ENCODE data around the gene CAMK4. TPM values are rescaled to one million over a fixed set of nuclear protein-coding genes. Genes with fewer than 3 reads are reported as not detected.

CAMK4 gene
- polyA plus RNA-seq, 4 donors, result 3.9 to 6.8 (median 6.0) TPM

GRCh38 chr5:111366388-111366787 is 142.2 kb downstream of the CAMK4 start:
- no peak for DNase-seq (ENCODE audit: low read depth in 4 of 4, low spot score in 3 of 4)

- DNase-seq (ENCODE audit: low read depth in 4 of 4, low spot score in 3 of 4), result no peak
Observed at GRCh38 chr5:111367115-111367514, 142.9 kb downstream of the CAMK4 start.

- DNase-seq (ENCODE audit: low read depth in 4 of 4, low spot score in 3 of 4), result no peak
Observed at GRCh38 chr5:111372799-111373198, 148.6 kb downstream of the CAMK4 start.

GRCh38 chr5:111374380-111374779 is 150.2 kb downstream of the CAMK4 start:
- DNase-seq (ENCODE audit: low read depth in 4 of 4, low spot score in 3 of 4), result no peak

- no peak for DNase-seq (ENCODE audit: low read depth in 4 of 4, low spot score in 3 of 4)
Observed at GRCh38 chr5:111375645-111376044, 151.5 kb downstream of the CAMK4 start.

- DNase-seq (ENCODE audit: low read depth in 4 of 4, low spot score in 3 of 4), result no peak
Observed at GRCh38 chr5:111377306-111377705, 153.1 kb downstream of the CAMK4 start.

- DNase-seq (ENCODE audit: low read depth in 4 of 4, low spot score in 3 of 4), result no peak
Observed at GRCh38 chr5:111379391-111379816, 155.2 kb downstream of the CAMK4 start.

GRCh38 chr5:111383288-111383970 is 159.2 kb downstream of the CAMK4 start:
- DNase-seq (ENCODE audit: low read depth in 4 of 4, low spot score in 3 of 4), result no peak

GRCh38 chr5:111384220-111384619 is 160.0 kb downstream of the CAMK4 start:
- no peak for DNase-seq (ENCODE audit: low read depth in 4 of 4, low spot score in 3 of 4)

- no peak for DNase-seq (ENCODE audit: low read depth in 4 of 4, low spot score in 3 of 4)
Observed at GRCh38 chr5:111385051-111385450, 160.9 kb downstream of the CAMK4 start.

- no peak for DNase-seq (ENCODE audit: low read depth in 4 of 4, low spot score in 3 of 4)
Observed at GRCh38 chr5:111385970-111386831, 162.0 kb downstream of the CAMK4 start.

GRCh38 chr5:111386832-111387162 is 162.6 kb downstream of the CAMK4 start:
- DNase-seq (ENCODE audit: low read depth in 4 of 4, low spot score in 3 of 4), result no peak

GRCh38 chr5:111387361-111387760 is 163.2 kb downstream of the CAMK4 start:
- DNase-seq (ENCODE audit: low read depth in 4 of 4, low spot score in 3 of 4), result no peak

GRCh38 chr5:111389390-111390082 is 165.4 kb downstream of the CAMK4 start:
- DNase-seq (ENCODE audit: low read depth in 4 of 4, low spot score in 3 of 4), result no peak

GRCh38 chr5:111392181-111392580 is 168.0 kb downstream of the CAMK4 start:
- no peak for DNase-seq (ENCODE audit: low read depth in 4 of 4, low spot score in 3 of 4)

- no peak for DNase-seq (ENCODE audit: low read depth in 4 of 4, low spot score in 3 of 4)
Observed at GRCh38 chr5:111394586-111394985, 170.4 kb downstream of the CAMK4 start.

- DNase-seq (ENCODE audit: low read depth in 4 of 4, low spot score in 3 of 4), result no peak
Observed at GRCh38 chr5:111398013-111398412, 173.8 kb downstream of the CAMK4 start.

GRCh38 chr5:111399113-111399512 is 174.9 kb downstream of the CAMK4 start:
- DNase-seq (ENCODE audit: low read depth in 4 of 4, low spot score in 3 of 4), result no peak

- DNase-seq (ENCODE audit: low read depth in 4 of 4, low spot score in 3 of 4), result no peak
Observed at GRCh38 chr5:111401906-111402305, 177.7 kb downstream of the CAMK4 start.

- DNase-seq (ENCODE audit: low read depth in 4 of 4, low spot score in 3 of 4), result no peak
Observed at GRCh38 chr5:111404270-111404769, 180.1 kb downstream of the CAMK4 start.

GRCh38 chr5:111407562-111407961 is 183.4 kb downstream of the CAMK4 start:
- no peak for DNase-seq (ENCODE audit: low read depth in 4 of 4, low spot score in 3 of 4)
